Mammary epithelial cell (primary cell): ENCODE results near the gene ARL14EPL.

Experiments used
- CTCF ChIP-seq, 2 donors: IDR thresholded peaks in 1 of 2; conservative IDR thresholded peaks in 1 of 2; 2 replicates each; pipeline ENCODE4 v1.5.1; 2011 to 2012; ENCODE audit warnings: inconsistent platforms in 2 of 2, low read length in 2 of 2, mild to moderate bottlenecking in 2 of 2, control low read depth in 1 of 2, low read depth in 1 of 2; ENCODE audit not compliant: insufficient read depth in 1 of 2; ENCODE audit errors: extremely low read depth in 1 of 2
- EZH2 ChIP-seq: IDR thresholded peaks from 2 replicates; pipeline ENCODE4 v1.6.1; 2012; ENCODE audit warnings: low read length, inconsistent platforms, borderline replicate concordance

GRCh38 chr5:116084871-116085715, 52.8 kb downstream of the ARL14EPL start, which contains the start of gene COMMD10:
- TF ChIP-seq CTCF (conservative IDR thresholded peaks at IDR 0.05 in 1 of 2, IDR thresholded peaks at IDR 0.05 in 1 of 2; ENCODE audit: extremely low read depth in 1 of 2, insufficient read depth in 1 of 2, low read depth in 1 of 2, low read length in 2 of 2): no peak
- TF ChIP-seq EZH2: no peak
